SK-N-SH treated with all-trans-retinoic acid at 6 μM for 48 hours (cell line): ENCODE results near the gene UBASH3B.
"Not testable (repeated sequence)": the region's sequence is repeated elsewhere in the genome, so short reads cannot be mapped to it uniquely, and the experiment has no call there.

Experiments
- ATAC-seq: fragments of 200-7000 bp; cut with Tn5 transposase; 3 replicates; pipeline ENCODE4 v1.9.1; 2020; ENCODE audit warnings: mild to moderate bottlenecking, moderate library complexity
- ARNTL ChIP-seq: fragments of 450-650 bp; formaldehyde crosslinking; IDR thresholded peaks from 2 replicates; pipeline ENCODE4 v1.5.0; 2020; ENCODE audit warnings: low read depth, mild to moderate bottlenecking, moderate library complexity, borderline replicate concordance
- BACH2 ChIP-seq: fragments of 250-450 bp; sonication (Bioruptor Pico); IDR thresholded peaks from 2 replicates; pipeline ENCODE4 v1.9.0; 2021; ENCODE audit warnings: mild to moderate bottlenecking, borderline replicate concordance
- CREB5 ChIP-seq: fragments of 250-450 bp; sonication (Bioruptor Pico); IDR thresholded peaks from 2 replicates; pipeline ENCODE4 v1.5.1; 2020; ENCODE audit warnings: low read depth, mild to moderate bottlenecking, moderate library complexity
- CSDC2 ChIP-seq: fragments of 250-450 bp; sonication (Bioruptor Pico); IDR thresholded peaks from 2 replicates; pipeline ENCODE4 v1.5.0; 2020; ENCODE audit warnings: mild to moderate bottlenecking, moderate library complexity
- CSRNP3 ChIP-seq: fragments of 250-450 bp; sonication (Bioruptor Pico); IDR thresholded peaks from 2 replicates; pipeline ENCODE4 v1.5.1; 2021; ENCODE audit warnings: mild to moderate bottlenecking, moderate library complexity
- ESRRG ChIP-seq: fragments of 250-450 bp; sonication (Bioruptor Pico); IDR thresholded peaks from 2 replicates; pipeline ENCODE4 v1.6.1; 2021; ENCODE audit warnings: mild to moderate bottlenecking
- GLIS3 ChIP-seq: fragments of 250-450 bp; sonication (Bioruptor Pico); IDR thresholded peaks from 2 replicates; pipeline ENCODE4 v1.5.0; 2020; ENCODE audit warnings: mild to moderate bottlenecking, moderate library complexity
- OSR1 ChIP-seq: fragments of 250-450 bp; sonication (Bioruptor Pico); IDR thresholded peaks from 2 replicates; pipeline ENCODE4 v1.8.0; 2022; ENCODE audit warnings: moderate library complexity, mild to moderate bottlenecking, inconsistent platforms
- PATZ1 ChIP-seq: fragments of 250-450 bp; sonication (Bioruptor Pico); IDR thresholded peaks from 2 replicates; pipeline ENCODE4 v1.8.0; 2020; ENCODE audit warnings: mild to moderate bottlenecking, moderate library complexity, borderline replicate concordance
- POU6F1 ChIP-seq: fragments of 250-450 bp; sonication (Bioruptor Pico); IDR thresholded peaks from 2 replicates; pipeline ENCODE4 v1.8.0; 2021; ENCODE audit warnings: low read depth, mild to moderate bottlenecking, moderate library complexity, borderline replicate concordance
- PPARA ChIP-seq: fragments of 250-450 bp; sonication (Bioruptor Pico); IDR thresholded peaks from 2 replicates; pipeline ENCODE4 v1.5.0; 2020; ENCODE audit warnings: mild to moderate bottlenecking, borderline replicate concordance
- RARB ChIP-seq: fragments of 250-450 bp; sonication (Bioruptor Pico); IDR thresholded peaks from 2 replicates; pipeline ENCODE4 v1.8.0; 2021; ENCODE audit warnings: mild to moderate bottlenecking, moderate library complexity
- SNAI2 ChIP-seq: fragments of 250-450 bp; sonication (Bioruptor Pico); IDR thresholded peaks from 2 replicates; pipeline ENCODE4 v1.5.0; 2020; ENCODE audit warnings: mild to moderate bottlenecking, moderate library complexity
- TOX ChIP-seq: fragments of 250-450 bp; sonication (Bioruptor Pico); IDR thresholded peaks from 2 replicates; pipeline ENCODE4 v1.8.0; 2021; ENCODE audit warnings: mild to moderate bottlenecking, moderate library complexity, borderline replicate concordance
- TSHZ2 ChIP-seq: fragments of 250-450 bp; sonication (Bioruptor Pico); IDR thresholded peaks from 2 replicates; pipeline ENCODE4 v1.5.0; 2020; ENCODE audit warnings: mild to moderate bottlenecking, moderate library complexity
- ZC3H10 ChIP-seq: fragments of 250-450 bp; sonication (Bioruptor Pico); IDR thresholded peaks from 2 replicates; pipeline ENCODE4 v1.5.1; 2021; ENCODE audit warnings: mild to moderate bottlenecking, moderate library complexity
- ZFP3 ChIP-seq: fragments of 250-450 bp; sonication (Bioruptor Pico); IDR thresholded peaks from 2 replicates; pipeline ENCODE4 v1.5.0; 2020; ENCODE audit warnings: mild to moderate bottlenecking, moderate library complexity
- ZFP30 ChIP-seq: fragments of 450-650 bp; formaldehyde crosslinking; IDR thresholded peaks from 2 replicates; pipeline ENCODE4 v1.5.0; 2022; ENCODE audit warnings: mild to moderate bottlenecking, moderate library complexity
- ZNF565 ChIP-seq: fragments of 450-650 bp; formaldehyde crosslinking; conservative IDR thresholded peaks from 2 replicates; pipeline ENCODE4 v1.5.0; 2020; ENCODE audit warnings: low read depth, mild to moderate bottlenecking, moderate library complexity
- ZNF70 ChIP-seq: fragments of 450-650 bp; formaldehyde crosslinking; IDR thresholded peaks from 2 replicates; pipeline ENCODE4 v1.5.0; 2020; ENCODE audit warnings: mild to moderate bottlenecking, moderate library complexity
- ZNF8 ChIP-seq: fragments of 450-650 bp; formaldehyde crosslinking; IDR thresholded peaks from 2 replicates; pipeline ENCODE4 v1.5.0; 2020; ENCODE audit warnings: mild to moderate bottlenecking, moderate library complexity

The UBASH3B gene

GRCh38 chr11:122655527-122656072 lies at the start of gene UBASH3B:
Gene UBASH3B, plus strand, starts transcription at chr11:122655722. Its CDS starts 328 bp downstream, at chr11:122656050.
- ATAC-seq, result peak; percentile 90
- TF ChIP-seq ZNF8 (CRISPR knock-in tag), result no peak

- ATAC-seq, result not testable (repeated sequence)
Observed at GRCh38 chr11:122607162-122607561, 48.4 kb upstream of the UBASH3B start.

- ATAC-seq, result no peak
- TF ChIP-seq ZFP3 (CRISPR knock-in tag), result no peak
- no peak for TF ChIP-seq ZFP30 (CRISPR knock-in tag)
- no peak for TF ChIP-seq POU6F1 (CRISPR knock-in tag)
- no peak for TF ChIP-seq ESRRG
- no peak for TF ChIP-seq ZNF565 (CRISPR knock-in tag)
- no peak for TF ChIP-seq SNAI2 (CRISPR knock-in tag)
- no peak for TF ChIP-seq CSDC2 (CRISPR knock-in tag)
- TF ChIP-seq GLIS3 (CRISPR knock-in tag), result no peak
- TF ChIP-seq BACH2 (CRISPR knock-in tag), result no peak
- TF ChIP-seq ARNTL (CRISPR knock-in tag), result no peak
- no peak for TF ChIP-seq RARB (CRISPR knock-in tag)
- TF ChIP-seq ZNF70 (CRISPR knock-in tag), result no peak
- TF ChIP-seq TOX (CRISPR knock-in tag), result no peak
- no peak for TF ChIP-seq OSR1 (CRISPR knock-in tag)
Observed at GRCh38 chr11:122612123-122612824, 43.2 kb upstream of the UBASH3B start.

GRCh38 chr11:122616718-122617117 lies 38.8 kb upstream of the UBASH3B start:
- TF ChIP-seq ZNF8 (CRISPR knock-in tag) (no peak), CSRNP3 (CRISPR knock-in tag) (no peak), CREB5 (CRISPR knock-in tag) (no peak)
- TF ChIP-seq, all 23 proteins: peak for 0
- no peak for ATAC-seq

- TF ChIP-seq PPARA (CRISPR knock-in tag) (no peak), ZFP3 (CRISPR knock-in tag) (no peak), GLIS3 (CRISPR knock-in tag) (no peak), PATZ1 (CRISPR knock-in tag) (no peak), ARNTL (CRISPR knock-in tag) (no peak), TSHZ2 (CRISPR knock-in tag) (no peak), RARB (CRISPR knock-in tag) (no peak), ZNF70 (CRISPR knock-in tag) (no peak), TOX (CRISPR knock-in tag) (no peak), SNAI2 (CRISPR knock-in tag) (no peak), OSR1 (CRISPR knock-in tag) (no peak), ZC3H10 (no peak)
Observed at GRCh38 chr11:122617297-122617696, 38.2 kb upstream of the UBASH3B start.

More at GRCh38 chr11:122617297-122617696, 38.2 kb upstream of the UBASH3B start:
- no peak for ATAC-seq
